ENCODE measurements around the gene DEAF1. TPM values are rescaled to one million over a fixed set of nuclear protein-coding genes. Genes with fewer than 3 reads are reported as not detected.
A peak's percentile ranks its signal among the peaks of the same experiment; 100 is the strongest.

DEAF1 gene
- polyA plus RNA-seq, 3 donors from 2014 or later = 17.8 to 31.6 (median 18.6) TPM

DNA sequence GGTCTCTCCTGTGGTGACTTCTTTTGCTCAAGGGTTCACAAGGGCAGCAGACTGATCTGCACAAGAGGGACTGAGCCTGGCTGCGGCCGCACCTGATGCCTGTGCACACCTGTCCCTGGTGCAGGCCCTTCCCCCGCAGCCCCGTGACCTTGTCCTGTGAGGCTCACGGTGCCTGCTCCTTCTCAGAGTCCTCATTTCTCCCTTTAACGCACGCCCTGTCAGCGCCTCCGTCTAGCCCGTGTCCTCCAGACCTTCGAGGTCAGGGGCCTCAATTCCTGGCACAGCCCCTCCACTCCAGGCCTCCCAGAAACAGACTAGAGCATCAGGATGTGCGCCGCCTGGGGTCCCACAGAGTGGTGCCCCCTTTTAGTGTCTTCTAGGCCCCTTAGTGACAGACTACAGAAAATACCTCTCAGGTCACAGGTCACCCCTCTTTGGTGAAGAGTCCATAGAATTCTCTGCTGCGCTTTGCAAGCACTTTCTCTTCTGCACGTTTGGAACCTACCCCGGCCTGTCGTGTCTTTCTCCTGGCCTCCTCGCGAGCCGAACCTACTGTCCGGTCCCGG is 59.0 kb downstream of the DEAF1 start:
- no peaks in the 10 kb centered on the region for H3K9me3 Mint-ChIP-seq
- peaks cover 0 to 6% of the 10 kb centered on the region in 2 donors for H3K4me1 Mint-ChIP-seq
- peaks cover 0 to 4% (median 0%) of the 10 kb centered on the region in 3 donors for H3K36me3 Mint-ChIP-seq
- H3K27ac Mint-ChIP-seq = no peak overlapping the region
- H3K27me3 Mint-ChIP-seq (ENCODE audit: low read depth in 3 of 3) = peaks cover 5 to 11% (median 10%) of the 10 kb centered on the region in 3 donors
- H3K4me3 Mint-ChIP-seq = no peak overlapping the region
- no peak for DNase-seq

GRCh38 chr11:630871-631270 is 64.2 kb downstream of the DEAF1 start:
- peaks cover 19 to 22% of the 10 kb centered on the region in 2 donors for H3K4me1 Mint-ChIP-seq
- no peak for DNase-seq
- H3K4me3 Mint-ChIP-seq = no peak overlapping the region
- peaks cover 10 to 20% (median 13%) of the 10 kb centered on the region in 3 donors for H3K27me3 Mint-ChIP-seq (ENCODE audit: low read depth in 3 of 3)
- peaks cover 0 to 2% (median 0%) of the 10 kb centered on the region in 6 donors for H3K9me3 Mint-ChIP-seq
- no peak overlapping the region for H3K27ac Mint-ChIP-seq
- peaks cover 0 to 4% (median 3%) of the 10 kb centered on the region in 3 donors for H3K36me3 Mint-ChIP-seq

DNA sequence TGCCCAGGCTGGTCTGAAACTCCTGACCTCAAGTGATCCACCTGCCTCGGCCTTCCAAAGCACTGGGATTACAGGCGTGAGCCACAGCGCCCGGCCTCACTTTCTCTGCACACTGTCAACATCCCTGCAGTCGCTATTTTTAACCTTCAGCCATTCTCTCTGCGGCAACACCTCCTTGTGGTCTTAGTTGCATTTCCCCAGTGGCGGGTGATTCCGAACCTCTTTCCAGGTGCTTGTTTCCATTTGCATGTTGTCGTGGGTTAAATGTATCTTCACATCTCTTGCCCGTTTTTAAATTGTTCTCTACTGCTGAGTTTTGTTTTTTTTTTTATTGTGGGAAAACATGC is 65.8 kb downstream of the DEAF1 start:
- Mint-ChIP-seq H3K4me3 (peak overlapping the region; percentile 76 to 82 (median 77)), H3K27me3 (ENCODE audit: low read depth in 3 of 3) (peaks cover 7 to 20% (median 13%) of the 10 kb centered on the region in 3 donors), H3K4me1 (peaks cover 19 to 22% of the 10 kb centered on the region in 2 donors), H3K36me3 (peaks cover 0 to 4% (median 3%) of the 10 kb centered on the region in 3 donors), H3K9me3 (peaks cover 0 to 2% (median 0%) of the 10 kb centered on the region in 6 donors), H3K27ac (peak overlapping the region; percentile 16 to 82 (median 50))
- DNase-seq = peak in 1 of 3 donors; percentile 20

DNA sequence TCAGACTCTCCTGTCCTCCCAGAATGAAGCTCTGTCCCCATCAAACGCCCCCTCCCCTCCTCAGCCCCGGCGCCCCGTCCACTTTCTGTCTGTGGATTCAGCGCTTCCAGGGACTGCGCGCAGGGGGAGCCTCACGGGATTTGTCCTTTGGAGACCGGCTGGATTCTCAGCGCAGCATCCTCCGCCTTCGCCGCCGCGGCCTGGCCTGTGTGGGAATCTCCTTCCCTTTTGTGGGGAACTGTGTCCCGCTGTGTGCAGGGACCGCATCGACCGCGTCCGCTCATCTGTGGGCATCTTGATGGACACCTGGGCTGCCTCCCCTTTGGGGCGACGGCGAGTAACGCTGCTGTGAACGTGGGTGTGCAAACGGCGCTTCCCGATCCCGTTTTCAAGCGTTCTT is 67.0 kb downstream of the DEAF1 start:
- H3K9me3 Mint-ChIP-seq = peaks cover 0 to 2% (median 0%) of the 10 kb centered on the region in 6 donors
- H3K36me3 Mint-ChIP-seq = peaks cover 0 to 4% (median 3%) of the 10 kb centered on the region in 3 donors
- no peak for DNase-seq
- peak overlapping the region; percentile 76 to 82 (median 77) for H3K4me3 Mint-ChIP-seq
- peak overlapping the region; percentile 12 to 88 (median 64) for H3K27ac Mint-ChIP-seq
- peaks cover 7 to 20% (median 15%) of the 10 kb centered on the region in 3 donors for H3K27me3 Mint-ChIP-seq (ENCODE audit: low read depth in 3 of 3)
- peaks cover 19 to 22% of the 10 kb centered on the region in 2 donors for H3K4me1 Mint-ChIP-seq

DNA sequence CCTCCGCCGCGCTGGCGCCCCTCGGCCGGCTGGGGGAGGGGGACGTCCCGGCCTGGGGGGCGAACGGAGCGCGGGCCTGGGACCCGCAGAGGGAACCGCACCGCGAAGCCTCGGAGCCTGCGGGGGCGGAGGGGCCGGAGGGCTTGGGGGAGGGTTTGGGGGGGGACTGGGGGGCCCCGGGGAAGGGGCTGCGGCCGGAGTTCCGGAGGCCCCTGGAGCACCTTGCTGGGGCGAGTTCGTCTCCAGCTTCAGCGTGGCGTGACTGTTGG is 67.8 kb downstream of the DEAF1 start:
- peaks cover 19 to 22% of the 10 kb centered on the region in 2 donors for H3K4me1 Mint-ChIP-seq
- no peak for DNase-seq
- peaks cover 7 to 20% (median 15%) of the 10 kb centered on the region in 3 donors for H3K27me3 Mint-ChIP-seq (ENCODE audit: low read depth in 3 of 3)
- H3K36me3 Mint-ChIP-seq = peaks cover 0 to 3% (median 0%) of the 10 kb centered on the region in 3 donors
- H3K9me3 Mint-ChIP-seq = peaks cover 0 to 2% (median 0%) of the 10 kb centered on the region in 6 donors
- no peak overlapping the region for H3K4me3 Mint-ChIP-seq
- H3K27ac Mint-ChIP-seq = no peak overlapping the region

DNA sequence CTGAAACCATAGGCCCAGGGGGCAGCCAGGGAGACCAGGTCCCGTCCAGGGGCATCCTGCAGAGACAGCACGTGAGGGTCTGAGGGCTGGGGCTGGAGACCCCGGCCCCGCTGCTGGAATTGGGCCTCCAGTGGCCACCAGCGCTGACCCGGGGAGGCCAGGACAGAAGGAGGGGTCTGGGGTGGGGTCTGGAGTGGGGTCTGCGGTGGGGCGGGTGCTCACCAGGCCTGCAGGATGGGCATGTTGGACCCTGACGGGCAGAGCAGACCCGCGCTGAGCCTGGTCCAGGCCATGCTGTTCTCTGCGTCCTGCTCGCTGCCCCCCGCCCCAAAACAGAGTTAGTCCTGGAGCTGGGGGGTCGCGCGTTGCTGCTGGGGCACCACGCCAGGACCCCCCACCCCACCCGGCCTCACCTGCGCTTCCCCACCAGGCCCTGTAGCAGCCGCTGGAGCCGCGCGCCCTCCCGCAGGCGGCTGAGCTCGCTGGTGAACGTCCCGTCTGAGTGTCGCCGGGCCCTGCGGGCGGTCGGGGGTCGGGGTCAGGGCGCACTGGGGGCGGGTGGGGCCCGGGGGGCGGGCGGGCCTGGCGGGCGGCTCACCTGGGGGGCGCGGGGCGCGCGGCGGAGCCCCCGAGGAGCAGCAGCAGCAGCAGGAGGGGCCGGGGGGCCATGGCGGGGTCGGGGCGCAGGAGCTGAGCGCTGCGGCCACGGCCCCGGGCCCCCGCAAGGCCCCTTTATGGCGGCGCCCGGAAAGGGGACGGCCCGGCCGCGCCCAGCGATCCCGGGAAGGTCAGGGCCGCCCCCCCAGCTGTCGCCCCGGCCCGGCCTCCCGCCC is 68.3 kb downstream of the DEAF1 start, which contains the start of gene SCT:
TSS of gene SCT (minus strand) at position 707 of the 833 bp plus-strand sequence. CDS start at position 669, 38 bp downstream.
- Mint-ChIP-seq H3K4me3 (no peak within 1 kb of the TSS), H3K4me1 (peaks cover 19 to 22% of the 10 kb centered on the region in 2 donors), H3K27ac (no peak within 1 kb of the TSS), H3K27me3 (ENCODE audit: low read depth in 3 of 3) (peaks cover 7 to 20% (median 17%) of the 10 kb centered on the region in 3 donors), H3K9me3 (peaks cover 0 to 2% (median 0%) of the 10 kb centered on the region in 6 donors), H3K36me3 (peaks cover 0 to 3% (median 0%) of the 10 kb centered on the region in 3 donors)
- no peak for DNase-seq

GRCh38 chr11:625636-626268 is 69.3 kb downstream of the DEAF1 start:
- Mint-ChIP-seq H3K4me1 (peaks cover 19 to 22% of the 10 kb centered on the region in 2 donors), H3K27ac (no peak overlapping the region), H3K36me3 (peaks cover 0 to 3% (median 0%) of the 10 kb centered on the region in 3 donors), H3K4me3 (no peak overlapping the region), H3K9me3 (peaks cover 0 to 2% (median 0%) of the 10 kb centered on the region in 6 donors), H3K27me3 (ENCODE audit: low read depth in 3 of 3) (peaks cover 7 to 20% (median 17%) of the 10 kb centered on the region in 3 donors)
- no peak for DNase-seq

GRCh38 chr11:624705-625635 is 70.1 kb downstream of the DEAF1 start, which contains the start of gene CDHR5:
TSS of gene CDHR5 (minus strand) at chr11:624955. CDS start at chr11:624902, 53 bp downstream.
- peaks cover 19 to 22% of the 10 kb centered on the region in 2 donors for H3K4me1 Mint-ChIP-seq
- no peak within 1 kb of the TSS for H3K27ac Mint-ChIP-seq
- H3K4me3 Mint-ChIP-seq = no peak within 1 kb of the TSS
- peaks cover 0 to 2% (median 0%) of the 10 kb centered on the region in 6 donors for H3K9me3 Mint-ChIP-seq
- peaks cover 0 to 3% (median 0%) of the 10 kb centered on the region in 3 donors for H3K36me3 Mint-ChIP-seq
- DNase-seq = no peak
- peaks cover 7 to 18% (median 17%) of the 10 kb centered on the region in 3 donors for H3K27me3 Mint-ChIP-seq (ENCODE audit: low read depth in 3 of 3)

GRCh38 chr11:623999-624704 is 70.9 kb downstream of the DEAF1 start:
- peaks cover 0 to 2% (median 0%) of the 10 kb centered on the region in 6 donors for H3K9me3 Mint-ChIP-seq
- peaks cover 7 to 16% (median 13%) of the 10 kb centered on the region in 3 donors for H3K27me3 Mint-ChIP-seq (ENCODE audit: low read depth in 3 of 3)
- no peak overlapping the region for H3K27ac Mint-ChIP-seq
- peaks cover 13 to 16% of the 10 kb centered on the region in 2 donors for H3K4me1 Mint-ChIP-seq
- no peak for DNase-seq
- H3K4me3 Mint-ChIP-seq = no peak overlapping the region
- peaks cover 0 to 3% (median 0%) of the 10 kb centered on the region in 3 donors for H3K36me3 Mint-ChIP-seq

GRCh38 chr11:623349-623869 is 71.6 kb downstream of the DEAF1 start:
- H3K27ac Mint-ChIP-seq = peak overlapping the region in 1 of 6 donors; percentile 40
- H3K9me3 Mint-ChIP-seq = peaks cover 0 to 2% (median 0%) of the 10 kb centered on the region in 6 donors
- H3K4me1 Mint-ChIP-seq = peaks cover 6 to 9% of the 10 kb centered on the region in 2 donors
- DNase-seq = no peak
- peaks cover 3 to 10% (median 8%) of the 10 kb centered on the region in 3 donors for H3K27me3 Mint-ChIP-seq (ENCODE audit: low read depth in 3 of 3)
- H3K36me3 Mint-ChIP-seq = peaks cover 0 to under 1% (median 0%) of the 10 kb centered on the region in 3 donors
- no peak overlapping the region for H3K4me3 Mint-ChIP-seq

DNA sequence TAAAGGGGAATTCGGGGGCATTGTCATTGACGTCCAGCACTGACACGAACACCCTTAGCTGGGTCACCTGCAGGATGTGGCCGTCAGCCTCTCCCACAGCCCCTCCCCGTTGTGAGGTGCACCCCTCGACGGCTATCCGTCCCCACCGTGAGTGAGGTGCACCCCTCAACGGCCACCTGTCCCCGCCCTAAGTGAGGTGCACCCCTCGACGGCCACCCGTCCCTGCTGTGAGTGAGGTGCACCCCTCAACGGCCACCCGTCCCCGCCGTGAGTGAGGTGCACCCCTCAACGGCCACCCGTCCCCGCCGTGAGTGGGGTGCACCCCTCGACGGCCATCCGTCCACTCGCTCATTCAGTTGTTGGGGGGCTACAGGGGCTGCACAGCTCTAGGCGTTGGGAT is 73.2 kb downstream of the DEAF1 start:
- Mint-ChIP-seq H3K4me3 (no peak overlapping the region), H3K27me3 (ENCODE audit: low read depth in 3 of 3) (peaks cover 0 to 3% (median under 1%) of the 10 kb centered on the region in 3 donors), H3K9me3 (no peaks in the 10 kb centered on the region), H3K4me1 (no peaks in the 10 kb centered on the region), H3K36me3 (no peaks in the 10 kb centered on the region), H3K27ac (no peak overlapping the region)
- no peak for DNase-seq

Measured in immature natural killer cell (primary cell).